Measurements from ENCODE around the gene SH2D2A.

SH2D2A gene

GRCh38 chr1:156802421-156802935 is 14.2 kb downstream of the SH2D2A start:
- no peak for DNase-seq (ENCODE audit: insufficient read length, low spot score)
- no peak for TF ChIP-seq POU2F2 (IDR thresholded peaks at IDR 0.05; ENCODE audit: low read depth, low read length)
- TF ChIP-seq POLR2AphosphoS5 (IDR thresholded peaks at IDR 0.05; ENCODE audit: low read depth, low read length): no peak
- TF ChIP-seq TAF1 (IDR thresholded peaks at IDR 0.05; ENCODE audit: low read depth, low read length): no peak
- TF ChIP-seq POLR2A (IDR thresholded peaks at IDR 0.05; ENCODE audit: low read depth, low read length): no peak
- TF ChIP-seq SPI1 (IDR thresholded peaks at IDR 0.05; ENCODE audit: low read depth, low read length): no peak
- no peak for TF ChIP-seq PAX5 (IDR thresholded peaks at IDR 0.05; ENCODE audit: insufficient read depth, low read length, severe bottlenecking)
- FAIRE-seq: no peak

- TF ChIP-seq POLR2A (IDR thresholded peaks at IDR 0.05; ENCODE audit: low read depth, low read length) (peak; percentile 24; the same call in 1 of the 2 replicates), POLR2AphosphoS5 (IDR thresholded peaks at IDR 0.05; ENCODE audit: low read depth, low read length) (no peak; the same call in 1 of the 2 replicates)
- DNase-seq (ENCODE audit: insufficient read length, low spot score) (no peak), FAIRE-seq (no peak)
Observed at GRCh38 chr1:156801409-156802121, 15.1 kb downstream of the SH2D2A start.

- FAIRE-seq (peak; percentile 54), DNase-seq (ENCODE audit: insufficient read length, low spot score) (no peak)
- no peak for TF ChIP-seq POLR2A (IDR thresholded peaks at IDR 0.05; ENCODE audit: low read depth, low read length)
- no peak for TF ChIP-seq POLR2AphosphoS5 (IDR thresholded peaks at IDR 0.05; ENCODE audit: low read depth, low read length)
- TF ChIP-seq POU2F2 (IDR thresholded peaks at IDR 0.05; ENCODE audit: low read depth, low read length): no peak
- TF ChIP-seq TAF1 (IDR thresholded peaks at IDR 0.05; ENCODE audit: low read depth, low read length): no peak
- TF ChIP-seq PAX5 (IDR thresholded peaks at IDR 0.05; ENCODE audit: insufficient read depth, low read length, severe bottlenecking): no peak
- no peak for TF ChIP-seq SPI1 (IDR thresholded peaks at IDR 0.05; ENCODE audit: low read depth, low read length)
Observed at GRCh38 chr1:156797212-156797871, 19.3 kb downstream of the SH2D2A start.

GRCh38 chr1:156796340-156797097 is 20.1 kb downstream of the SH2D2A start:
- no peak for TF ChIP-seq PAX5 (IDR thresholded peaks at IDR 0.05; ENCODE audit: insufficient read depth, low read length, severe bottlenecking)
- no peak for TF ChIP-seq POU2F2 (IDR thresholded peaks at IDR 0.05; ENCODE audit: low read depth, low read length)
- no peak for TF ChIP-seq POLR2AphosphoS5 (IDR thresholded peaks at IDR 0.05; ENCODE audit: low read depth, low read length)
- no peak for TF ChIP-seq SPI1 (IDR thresholded peaks at IDR 0.05; ENCODE audit: low read depth, low read length)
- no peak for TF ChIP-seq TAF1 (IDR thresholded peaks at IDR 0.05; ENCODE audit: low read depth, low read length)
- TF ChIP-seq POLR2A (IDR thresholded peaks at IDR 0.05; ENCODE audit: low read depth, low read length): no peak
- FAIRE-seq: no peak
- no peak for DNase-seq (ENCODE audit: insufficient read length, low spot score)

- DNase-seq (ENCODE audit: insufficient read length, low spot score) (no peak), FAIRE-seq (no peak)
- TF ChIP-seq POLR2AphosphoS5 (IDR thresholded peaks at IDR 0.05; ENCODE audit: low read depth, low read length) (no peak), SPI1 (IDR thresholded peaks at IDR 0.05; ENCODE audit: low read depth, low read length) (no peak), POLR2A (IDR thresholded peaks at IDR 0.05; ENCODE audit: low read depth, low read length) (no peak), TAF1 (IDR thresholded peaks at IDR 0.05; ENCODE audit: low read depth, low read length) (no peak), POU2F2 (IDR thresholded peaks at IDR 0.05; ENCODE audit: low read depth, low read length) (no peak), PAX5 (IDR thresholded peaks at IDR 0.05; ENCODE audit: insufficient read depth, low read length, severe bottlenecking) (no peak)
Observed at GRCh38 chr1:156795787-156796186, 20.9 kb downstream of the SH2D2A start.

GRCh38 chr1:156795374-156795733 is 21.3 kb downstream of the SH2D2A start:
- DNase-seq (ENCODE audit: insufficient read length, low spot score) (no peak), FAIRE-seq (no peak)
- TF ChIP-seq SPI1 (IDR thresholded peaks at IDR 0.05; ENCODE audit: low read depth, low read length): no peak
- TF ChIP-seq PAX5 (IDR thresholded peaks at IDR 0.05; ENCODE audit: insufficient read depth, low read length, severe bottlenecking): no peak
- TF ChIP-seq POU2F2 (IDR thresholded peaks at IDR 0.05; ENCODE audit: low read depth, low read length): no peak
- no peak for TF ChIP-seq TAF1 (IDR thresholded peaks at IDR 0.05; ENCODE audit: low read depth, low read length)
- TF ChIP-seq POLR2AphosphoS5 (IDR thresholded peaks at IDR 0.05; ENCODE audit: low read depth, low read length): no peak
- TF ChIP-seq POLR2A (IDR thresholded peaks at IDR 0.05; ENCODE audit: low read depth, low read length): no peak

- TF ChIP-seq POLR2AphosphoS5 (IDR thresholded peaks at IDR 0.05; ENCODE audit: low read depth, low read length): no peak
- no peak for TF ChIP-seq PAX5 (IDR thresholded peaks at IDR 0.05; ENCODE audit: insufficient read depth, low read length, severe bottlenecking)
- FAIRE-seq (peak; percentile 56), DNase-seq (ENCODE audit: insufficient read length, low spot score) (no peak)
Observed at GRCh38 chr1:156794506-156795373, 21.9 kb downstream of the SH2D2A start.

- FAIRE-seq: no peak
- DNase-seq (ENCODE audit: insufficient read length, low spot score): no peak
- TF ChIP-seq PAX5 (IDR thresholded peaks at IDR 0.05; ENCODE audit: insufficient read depth, low read length, severe bottlenecking): no peak
- TF ChIP-seq TAF1 (IDR thresholded peaks at IDR 0.05; ENCODE audit: low read depth, low read length): no peak
- no peak for TF ChIP-seq POLR2A (IDR thresholded peaks at IDR 0.05; ENCODE audit: low read depth, low read length)
Observed at GRCh38 chr1:156789621-156790318, 26.9 kb downstream of the SH2D2A start.
